GM18861 (cell line): Measurements from ENCODE around the gene CFAP300.

ENCODE experiments used
- ATAC-seq: cut with Tn5 transposase; IDR thresholded peaks from one replicate; pipeline ENCODE4 v1.9.1; 2021; ENCODE audit not compliant: unreplicated experiment

The CFAP300 gene

GRCh38 chr11:102047305-102047924 is at the start of gene CFAP300:
Gene CFAP300 (plus strand): TSS chr11:102047437. CDS start chr11:102047471, 34 bp downstream.
- ATAC-seq, result no peak

GRCh38 chr11:102001657-102002338 is 45.4 kb upstream of the CFAP300 start:
- ATAC-seq, result no peak

DNA sequence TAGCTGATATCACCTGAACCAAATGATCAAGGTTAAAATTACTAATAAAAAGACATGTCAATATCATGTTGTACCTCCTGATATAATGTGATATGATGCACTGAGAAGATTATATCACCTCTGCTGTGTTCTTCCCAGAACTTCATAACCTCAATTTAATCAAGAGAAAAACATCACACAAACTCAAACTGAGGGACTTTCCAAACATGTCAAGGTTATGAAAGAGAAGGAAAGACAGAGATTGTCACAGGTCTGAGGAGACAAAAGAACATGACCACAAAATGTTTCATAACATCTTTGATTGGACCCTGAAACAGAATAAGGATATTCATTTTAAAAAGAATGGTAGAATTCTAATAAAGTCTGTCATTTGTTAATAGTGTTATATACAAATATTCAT is 43.0 kb upstream of the CFAP300 start:
- ATAC-seq, result no peak

DNA sequence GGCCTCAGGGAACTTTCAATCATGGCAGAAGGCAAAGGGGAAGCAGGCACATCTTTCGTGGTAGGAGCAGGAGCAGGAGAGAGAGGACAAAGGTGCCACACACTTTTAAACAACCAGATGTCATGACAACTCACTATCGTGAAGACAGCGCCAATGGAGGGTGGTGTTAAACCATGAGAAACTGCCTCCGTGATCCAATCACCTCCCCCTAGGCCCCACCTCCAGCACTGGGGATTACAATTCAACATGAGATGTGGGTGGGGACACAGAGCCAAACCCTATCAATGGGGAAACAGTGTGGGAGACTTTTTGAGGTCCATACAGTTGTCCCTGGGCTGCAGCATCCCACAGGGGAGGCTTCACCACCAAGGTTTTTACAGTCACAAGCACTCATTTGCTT is 41.9 kb upstream of the CFAP300 start:
- no peak for ATAC-seq

DNA sequence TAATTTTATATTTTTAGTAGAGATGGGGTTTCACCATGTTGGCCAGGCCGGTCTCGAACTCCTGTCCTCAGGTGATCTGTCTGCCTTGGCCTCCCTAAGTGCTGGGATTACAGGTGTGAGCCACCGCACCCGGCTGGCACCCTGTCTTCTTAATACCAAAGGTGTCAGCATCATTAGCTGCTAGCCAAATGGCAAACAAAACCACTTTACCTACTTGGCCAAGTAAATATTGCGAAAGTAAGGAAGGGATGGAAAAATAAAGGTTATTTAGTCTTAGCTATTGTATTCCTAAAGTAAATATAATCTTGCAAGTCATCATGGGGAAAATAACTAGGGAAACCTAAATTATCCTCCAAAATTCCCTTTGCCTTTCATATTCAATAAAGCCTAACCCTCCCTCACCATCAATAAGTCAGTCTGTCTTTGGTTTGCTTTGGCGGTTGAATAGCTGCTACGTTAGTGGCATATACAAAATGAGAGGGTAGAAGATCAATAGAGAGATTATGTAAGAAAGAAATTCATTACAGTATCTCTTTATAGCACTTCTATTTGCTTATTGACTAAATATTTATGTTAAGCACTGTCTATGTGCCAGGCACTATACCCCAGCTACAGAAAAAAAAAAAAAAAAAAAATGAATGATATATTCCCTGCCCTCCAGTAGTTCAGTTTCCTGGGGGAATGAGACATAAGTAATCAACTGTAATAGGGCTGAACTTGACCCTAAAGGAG is 40.2 kb upstream of the CFAP300 start:
- no peak for ATAC-seq

DNA sequence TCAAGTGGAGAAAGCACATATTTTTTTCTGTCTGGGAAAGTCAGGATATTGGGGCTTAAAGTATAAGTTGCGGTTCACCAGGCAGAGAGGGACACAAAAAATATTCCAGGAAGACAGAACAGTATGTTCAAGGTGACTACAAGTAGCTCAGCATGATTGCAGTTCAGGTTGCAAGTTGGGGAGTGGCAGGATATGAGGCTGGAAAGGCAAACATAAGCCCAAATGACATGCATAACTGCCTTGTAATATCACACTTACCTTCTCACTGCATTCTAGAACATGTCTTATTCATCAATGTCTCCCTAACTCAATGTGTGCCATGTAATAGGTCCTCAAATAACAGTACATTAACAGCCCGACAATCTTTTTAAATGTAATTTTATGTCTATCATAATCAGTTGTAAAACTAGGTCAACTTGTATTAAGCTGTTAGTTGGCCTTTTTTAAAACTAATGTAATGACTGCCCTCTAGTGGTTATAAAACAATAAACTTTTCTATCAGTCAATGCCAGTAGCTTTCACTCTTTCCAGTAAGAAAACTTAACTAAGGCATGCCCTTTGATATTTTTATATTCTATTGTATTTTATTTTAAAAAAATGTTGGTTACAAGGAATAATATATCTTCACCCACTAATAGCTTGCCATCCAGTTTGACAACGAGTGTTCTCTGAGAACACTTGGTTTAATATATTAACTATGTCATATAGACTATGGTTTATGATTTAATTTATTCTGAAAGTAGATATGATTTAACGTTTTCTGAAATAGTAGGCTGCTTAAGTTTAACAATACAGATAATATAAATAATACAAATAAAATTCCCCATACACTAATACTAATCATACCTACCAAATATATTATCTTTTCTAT is 39.4 kb upstream of the CFAP300 start:
- ATAC-seq, result peak; percentile 91

GRCh38 chr11:102010776-102011494 is 36.3 kb upstream of the CFAP300 start:
- no peak for ATAC-seq

GRCh38 chr11:102012946-102013345 is 34.3 kb upstream of the CFAP300 start:
- no peak for ATAC-seq

DNA sequence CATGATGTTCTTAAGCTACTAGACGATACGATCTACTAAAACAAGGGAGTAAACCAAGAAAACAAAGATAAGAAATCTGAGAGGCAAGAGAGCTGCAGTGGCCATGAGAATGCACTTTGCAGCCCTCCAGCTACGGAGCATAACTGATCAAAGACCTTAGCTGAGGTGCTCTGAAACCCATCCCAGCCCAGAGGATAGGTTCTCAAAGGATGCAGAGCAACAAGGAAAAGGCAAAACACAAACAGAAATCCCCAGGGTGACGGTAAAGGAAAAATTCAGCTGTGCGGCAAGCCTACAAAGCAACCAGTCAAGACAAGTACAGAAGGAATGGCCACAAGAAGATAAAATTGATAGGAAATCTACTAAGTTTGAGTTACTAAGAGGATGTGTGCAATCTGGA is 32.5 kb upstream of the CFAP300 start:
- no peak for ATAC-seq

GRCh38 chr11:102017026-102017425 is 30.2 kb upstream of the CFAP300 start:
- no peak for ATAC-seq

DNA sequence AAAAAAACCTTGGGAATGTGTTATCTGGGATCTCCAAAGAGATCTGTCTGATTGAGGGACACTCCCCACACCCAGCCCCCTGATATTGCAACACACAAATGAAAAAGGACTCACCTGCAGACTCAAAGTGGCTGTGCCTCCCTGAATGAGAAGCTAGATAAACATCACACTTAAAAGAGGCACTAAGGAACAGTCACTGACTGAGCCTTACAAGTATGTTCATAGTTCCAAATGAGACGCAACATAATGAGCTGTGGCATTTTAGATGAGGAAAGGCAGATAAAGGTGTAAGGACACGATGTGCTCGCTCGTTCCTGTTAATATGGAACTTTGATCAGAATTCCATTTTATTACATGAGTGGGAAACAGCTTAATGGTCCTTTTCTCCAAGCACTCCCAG is 21.0 kb upstream of the CFAP300 start:
- no peak for ATAC-seq

- ATAC-seq, result no peak
Observed at GRCh38 chr11:102026959-102027358, 20.3 kb upstream of the CFAP300 start.

GRCh38 chr11:102036757-102037156 is 10.5 kb upstream of the CFAP300 start:
- no peak for ATAC-seq

GRCh38 chr11:102046841-102047240 is 396 bp upstream of the CFAP300 start:
- no peak for ATAC-seq

DNA sequence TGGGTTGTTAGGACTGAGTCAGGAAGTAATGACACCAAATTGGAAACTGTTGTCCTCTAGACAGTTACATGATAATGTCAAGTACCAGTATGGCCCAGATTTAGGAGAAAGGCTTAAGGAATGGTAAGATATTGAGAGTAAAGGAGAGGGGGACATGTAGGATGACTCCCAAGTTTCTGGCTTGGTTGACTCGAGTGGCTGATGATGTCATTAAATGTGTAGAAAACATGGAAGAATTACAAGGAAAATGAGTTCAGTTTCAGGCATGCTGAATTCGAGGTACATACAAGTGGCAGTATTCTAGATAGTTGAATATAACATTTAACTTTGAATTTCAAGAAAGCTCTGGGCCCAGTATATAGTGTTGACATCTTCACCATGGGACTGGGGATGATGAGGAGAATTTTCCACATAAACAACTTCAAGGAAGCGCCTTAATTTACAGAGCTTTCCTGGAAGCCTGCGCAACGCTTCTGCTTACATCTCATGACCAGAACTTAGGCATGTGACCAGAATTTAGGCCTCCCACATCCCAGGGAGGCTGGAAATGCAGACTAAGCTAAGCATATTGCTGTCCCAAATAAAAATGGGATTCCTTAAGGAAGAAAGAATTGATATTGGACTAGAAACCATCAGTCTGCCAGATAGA is 3.8 kb downstream of the CFAP300 start:
- no peak for ATAC-seq

DNA sequence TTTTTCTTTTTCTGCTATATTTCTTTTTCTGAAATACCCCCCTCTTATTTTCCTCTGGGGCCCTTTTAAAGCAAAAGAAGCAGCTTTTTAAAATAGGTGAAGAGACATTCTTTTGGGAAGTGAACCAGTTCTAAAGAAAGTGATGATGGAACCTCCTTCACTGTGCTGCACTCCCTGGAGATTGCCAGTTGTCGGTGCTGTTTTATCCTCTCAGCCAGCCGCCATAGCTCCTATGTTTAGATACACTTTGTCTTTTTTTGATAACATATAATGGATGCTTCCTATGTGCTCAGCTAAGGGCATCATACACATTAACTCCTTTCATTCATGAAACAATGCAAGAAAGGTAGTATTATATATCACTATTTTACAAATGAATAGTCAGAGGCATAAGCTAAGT is 14.0 kb downstream of the CFAP300 start:
- no peak for ATAC-seq

GRCh38 chr11:102062106-102062505 is 14.9 kb downstream of the CFAP300 start:
- no peak for ATAC-seq

DNA sequence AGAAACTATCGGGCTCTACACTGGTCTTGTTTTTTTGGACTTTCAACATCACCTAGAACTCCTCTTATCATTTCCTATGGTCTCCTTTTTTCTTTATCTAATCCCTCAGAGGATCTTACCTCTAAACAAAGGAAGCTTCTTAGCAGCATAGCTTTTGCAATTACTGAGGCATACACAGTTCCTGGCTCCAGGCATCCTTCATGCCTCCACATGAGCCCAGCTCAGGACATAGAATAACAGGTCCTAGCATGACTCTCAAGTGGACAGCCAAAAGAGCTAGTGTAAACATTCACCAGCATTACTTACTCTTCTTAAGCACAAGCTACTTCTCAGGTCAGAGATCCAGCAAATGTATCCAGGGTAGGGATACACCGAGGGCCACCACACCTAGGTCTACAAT is 17.1 kb downstream of the CFAP300 start:
- ATAC-seq, result no peak

DNA sequence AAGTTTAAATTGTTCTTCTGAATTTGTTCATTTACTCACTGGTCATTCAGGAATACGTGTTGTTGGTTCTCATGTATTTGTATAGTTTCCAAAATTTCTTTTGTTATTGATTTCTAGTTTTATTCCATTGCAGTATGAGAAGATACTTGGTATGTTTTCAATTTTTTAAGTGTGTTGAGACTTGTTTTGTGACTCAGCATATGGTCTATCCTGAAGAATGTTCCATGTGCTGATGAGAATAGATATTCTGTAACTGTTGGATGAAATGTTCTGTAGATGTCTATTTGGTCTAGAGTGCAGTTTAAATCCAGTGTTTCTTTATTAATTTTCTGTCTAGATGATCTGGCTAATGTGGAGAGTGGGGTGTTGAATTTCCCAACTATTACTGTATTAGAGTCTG is 23.5 kb downstream of the CFAP300 start:
- no peak for ATAC-seq
